SJCRH30 (cell line): ENCODE data around the gene MT1B. TPM values are rescaled to one million over a fixed set of nuclear protein-coding genes. Genes with fewer than 3 reads are reported as not detected.

Experiments used
- DNase-seq, 2 experiments: peaks; one replicate each; pipeline ENCODE4 v3.0.0-alpha.2; 2015 to 2020
- H3K27ac ChIP-seq: fragments of 250-450 bp; sonication (Bioruptor Pico); 2 replicates; pipeline ENCODE4 v1.5.1; 2020; ENCODE audit warnings: mild to moderate bottlenecking, moderate library complexity
- H3K27me3 ChIP-seq: fragments of 250-450 bp; sonication (Bioruptor Pico); 2 replicates; pipeline ENCODE4 v1.5.1; 2020; ENCODE audit warnings: mild to moderate bottlenecking, moderate library complexity
- H3K36me3 ChIP-seq: fragments of 250-450 bp; sonication (Bioruptor Pico); 2 replicates; pipeline ENCODE4 v1.5.1; 2020; ENCODE audit warnings: mild to moderate bottlenecking, moderate library complexity
- H3K4me1 ChIP-seq: fragments of 250-450 bp; sonication (Bioruptor Pico); 2 replicates; pipeline ENCODE4 v1.5.1; 2020; ENCODE audit warnings: mild to moderate bottlenecking, moderate library complexity
- H3K4me3 ChIP-seq: fragments of 250-450 bp; sonication (Bioruptor Pico); 2 replicates; pipeline ENCODE4 v1.5.1; 2020; ENCODE audit warnings: mild to moderate bottlenecking, moderate library complexity
- H3K9me3 ChIP-seq: fragments of 250-450 bp; sonication (Bioruptor Pico); replicated peaks from 2 replicates; pipeline ENCODE4 v1.5.1; 2020; ENCODE audit warnings: mild to moderate bottlenecking, moderate library complexity
- total RNA-seq: library from RNA; depleted of rRNA; stranded (reverse); fragments of >200 nt; shearing (Covaris generic); gene quantifications from 2 replicates; pipeline ENCODE4 v1.2.3, GENCODE V29; 2014; rRNA removed

The MT1B gene
- not detected in 2 replicates for total RNA-seq

DNA sequence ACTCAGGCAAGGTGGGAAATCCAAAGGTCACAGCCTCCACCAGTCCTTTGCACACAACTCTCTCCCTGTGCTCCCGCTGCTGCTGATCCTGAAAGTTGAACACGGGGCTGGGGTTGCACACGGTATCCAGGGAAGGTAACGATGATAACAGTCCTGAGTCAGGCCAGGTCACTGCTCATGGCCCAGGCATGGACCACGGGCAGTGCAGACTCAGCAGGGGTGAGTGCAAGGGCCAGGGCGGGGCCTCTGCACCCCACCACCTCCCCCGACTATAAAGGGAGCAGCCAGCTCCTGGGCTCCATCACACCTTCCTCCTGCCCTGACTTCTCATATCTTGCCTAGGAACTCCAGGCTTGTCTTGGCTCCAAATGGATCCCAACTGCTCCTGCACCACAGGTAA lies at the start of gene MT1B:
MT1B (plus strand) TSS at position 301 of the 400 bp plus-strand sequence; CDS start at position 369, 68 bp downstream.
- no peak within 1 kb of the TSS for H3K27ac ChIP-seq

GRCh38 chr16:56603589-56603988 lies 48.1 kb upstream of the MT1B start:
- no peaks in the 10 kb centered on the region for H3K36me3 ChIP-seq
- DNase-seq: peak in 1 of 2 experiments; percentile 52
- no peak overlapping the region for H3K27ac ChIP-seq
- no peaks in the 10 kb centered on the region; the same call in 1 of the 2 replicates for H3K27me3 ChIP-seq
- H3K9me3 ChIP-seq: no peaks in the 10 kb centered on the region
- H3K4me3 ChIP-seq: no peak overlapping the region
- H3K4me1 ChIP-seq: peaks cover 15% of the 10 kb centered on the region

More for the DNA sequence above, at the start of gene MT1B:
- Histone ChIP-seq H3K9me3 (no peaks in the 10 kb centered on the region), H3K4me3 (no peak within 1 kb of the TSS), H3K27me3 (peaks cover 46% of the 10 kb centered on the region), H3K4me1 (no peaks in the 10 kb centered on the region), H3K36me3 (no peaks in the 10 kb centered on the region; the same call in 1 of the 2 replicates)
- DNase-seq: no peak

- DNase-seq: no peak
- Histone ChIP-seq H3K27me3 (no peaks in the 10 kb centered on the region; the same call in 1 of the 2 replicates), H3K4me3 (no peak overlapping the region), H3K4me1 (peaks cover 16% of the 10 kb centered on the region), H3K36me3 (no peaks in the 10 kb centered on the region), H3K9me3 (no peaks in the 10 kb centered on the region), H3K27ac (no peak overlapping the region)
Measured at GRCh38 chr16:56604966-56605365, 46.7 kb upstream of the MT1B start.

GRCh38 chr16:56605475-56605874 lies 46.2 kb upstream of the MT1B start:
- H3K27ac ChIP-seq: no peak overlapping the region
- H3K4me1 ChIP-seq: peaks cover 21% of the 10 kb centered on the region
- H3K9me3 ChIP-seq: no peaks in the 10 kb centered on the region
- no peak for DNase-seq
- H3K27me3 ChIP-seq: no peaks in the 10 kb centered on the region; the same call in 1 of the 2 replicates
- no peak overlapping the region for H3K4me3 ChIP-seq
- no peaks in the 10 kb centered on the region for H3K36me3 ChIP-seq

- H3K36me3 ChIP-seq: no peaks in the 10 kb centered on the region
- no peak overlapping the region for H3K4me3 ChIP-seq
- no peak for DNase-seq
- no peaks in the 10 kb centered on the region; the same call in 1 of the 2 replicates for H3K27me3 ChIP-seq
- no peak overlapping the region for H3K27ac ChIP-seq
- H3K9me3 ChIP-seq: no peaks in the 10 kb centered on the region
- H3K4me1 ChIP-seq: peaks cover 27% of the 10 kb centered on the region
Measured at GRCh38 chr16:56606071-56606475, 45.6 kb upstream of the MT1B start.

- H3K4me1 ChIP-seq: peaks cover 32% of the 10 kb centered on the region
- peak overlapping the region; percentile 28 for H3K4me3 ChIP-seq
- H3K27me3 ChIP-seq: no peaks in the 10 kb centered on the region; the same call in 1 of the 2 replicates
- H3K9me3 ChIP-seq: no peaks in the 10 kb centered on the region
- peak overlapping the region; percentile 89 for H3K27ac ChIP-seq
- H3K36me3 ChIP-seq: no peaks in the 10 kb centered on the region
- DNase-seq: no peak
Measured at GRCh38 chr16:56606476-56607108, 45.1 kb upstream of the MT1B start.

- peak overlapping the region; percentile 89 for H3K27ac ChIP-seq
- DNase-seq: peak; percentile 74 to 79
- H3K4me3 ChIP-seq: peak overlapping the region; percentile 28
- no peaks in the 10 kb centered on the region for H3K36me3 ChIP-seq
- no peaks in the 10 kb centered on the region for H3K9me3 ChIP-seq
- H3K27me3 ChIP-seq: no peaks in the 10 kb centered on the region
- H3K4me1 ChIP-seq: peaks cover 34% of the 10 kb centered on the region
Measured at GRCh38 chr16:56607109-56607618, 44.5 kb upstream of the MT1B start.

DNA sequence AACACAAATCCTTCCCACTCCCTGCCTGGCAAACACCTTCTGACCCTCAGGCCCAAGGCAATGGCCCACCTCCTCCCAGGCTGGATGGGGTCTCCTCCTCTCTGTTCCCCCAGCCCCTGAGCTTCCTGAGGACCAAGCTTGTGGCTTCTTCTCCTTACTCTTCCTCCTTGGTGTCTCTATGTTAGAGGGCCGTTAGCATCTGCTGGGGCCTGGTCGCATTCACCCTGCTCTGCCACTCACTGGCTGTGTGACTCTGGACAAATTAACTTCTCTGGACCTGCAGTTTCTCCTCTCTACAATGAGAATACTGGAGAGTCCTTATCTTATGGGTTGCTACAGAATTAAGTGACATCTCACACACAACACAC lies 44.0 kb upstream of the MT1B start:
- Histone ChIP-seq H3K36me3 (no peaks in the 10 kb centered on the region), H3K9me3 (no peaks in the 10 kb centered on the region), H3K27me3 (no peaks in the 10 kb centered on the region), H3K4me3 (peak overlapping the region; percentile 67), H3K27ac (peak overlapping the region; percentile 89), H3K4me1 (peaks cover 34% of the 10 kb centered on the region)
- DNase-seq: no peak

DNA sequence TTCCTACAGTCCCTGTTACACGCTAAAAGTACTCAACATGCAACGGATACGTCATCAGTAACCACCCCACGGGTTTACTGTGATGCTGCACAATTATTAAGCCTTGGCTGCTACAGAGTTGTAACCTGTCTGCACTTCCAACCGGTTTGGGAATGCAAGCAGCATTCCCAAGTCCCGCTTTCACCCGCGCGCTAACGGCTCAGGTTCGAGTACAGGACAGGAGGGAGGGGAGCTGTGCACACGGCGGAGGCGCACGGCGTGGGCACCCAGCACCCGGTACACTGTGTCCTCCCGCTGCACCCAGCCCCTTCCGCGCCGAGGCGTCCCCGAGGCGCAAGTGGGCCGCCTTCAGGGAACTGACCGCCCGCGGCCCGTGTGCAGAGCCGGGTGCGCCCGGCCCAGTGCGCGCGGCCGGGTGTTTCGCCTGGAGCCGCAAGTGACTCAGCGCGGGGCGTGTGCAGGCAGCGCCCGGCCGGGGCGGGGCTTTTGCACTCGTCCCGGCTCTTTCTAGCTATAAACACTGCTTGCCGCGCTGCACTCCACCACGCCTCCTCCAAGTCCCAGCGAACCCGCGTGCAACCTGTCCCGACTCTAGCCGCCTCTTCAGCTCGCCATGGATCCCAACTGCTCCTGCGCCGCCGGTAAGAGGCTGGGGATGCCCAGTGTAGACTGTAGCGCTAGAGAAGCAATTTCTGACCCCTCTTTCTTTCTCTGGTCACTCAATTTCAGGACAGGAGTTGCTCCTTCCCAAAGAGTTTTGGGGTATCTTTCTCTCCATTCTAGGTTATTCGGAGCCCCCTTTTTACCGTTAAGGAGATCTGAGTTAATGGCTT lies 43.4 kb upstream of the MT1B start, which contains the start of gene MT2A:
MT2A (plus strand) TSS at position 542 of the 833 bp plus-strand sequence; CDS start at position 614, 72 bp downstream.
- H3K9me3 ChIP-seq: no peaks in the 10 kb centered on the region
- H3K4me1 ChIP-seq: peaks cover 34% of the 10 kb centered on the region
- H3K27me3 ChIP-seq: no peaks in the 10 kb centered on the region
- no peaks in the 10 kb centered on the region for H3K36me3 ChIP-seq
- peak; percentile 96 to 98 for DNase-seq
- peak within 1 kb of the TSS; percentile 89 for H3K27ac ChIP-seq
- peak within 1 kb of the TSS; percentile 67 for H3K4me3 ChIP-seq

DNA sequence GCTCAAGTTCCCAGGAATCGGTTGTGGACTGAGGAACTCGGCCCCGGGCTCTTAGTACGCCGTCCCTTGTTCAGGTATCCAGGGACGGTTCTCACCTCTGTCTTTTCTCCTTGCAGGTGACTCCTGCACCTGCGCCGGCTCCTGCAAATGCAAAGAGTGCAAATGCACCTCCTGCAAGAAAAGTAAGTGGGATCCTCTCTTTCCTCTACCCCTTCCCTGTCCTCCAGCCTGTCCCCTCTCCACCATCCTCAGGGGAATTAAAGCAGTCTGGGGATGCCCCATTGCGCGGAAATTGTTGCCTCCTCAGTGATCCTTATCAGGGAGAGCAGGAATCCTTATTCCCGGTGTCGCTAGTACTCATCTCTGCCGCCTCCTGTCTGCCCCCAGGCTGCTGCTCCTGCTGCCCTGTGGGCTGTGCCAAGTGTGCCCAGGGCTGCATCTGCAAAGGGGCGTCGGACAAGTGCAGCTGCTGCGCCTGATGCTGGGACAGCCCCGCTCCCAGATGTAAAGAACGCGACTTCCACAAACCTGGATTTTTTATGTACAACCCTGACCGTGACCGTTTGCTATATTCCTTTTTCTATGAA lies 42.7 kb upstream of the MT1B start:
- Histone ChIP-seq H3K4me3 (peak overlapping the region; percentile 67), H3K4me1 (peaks cover 34% of the 10 kb centered on the region), H3K27me3 (no peaks in the 10 kb centered on the region), H3K27ac (peak overlapping the region; percentile 89), H3K9me3 (no peaks in the 10 kb centered on the region), H3K36me3 (no peaks in the 10 kb centered on the region)
- DNase-seq: peak; percentile 37 to 51

GRCh38 chr16:56609463-56609921 lies 42.2 kb upstream of the MT1B start:
- Histone ChIP-seq H3K27me3 (no peaks in the 10 kb centered on the region), H3K9me3 (no peaks in the 10 kb centered on the region), H3K27ac (peak overlapping the region; percentile 89), H3K36me3 (no peaks in the 10 kb centered on the region), H3K4me1 (peaks cover 34% of the 10 kb centered on the region), H3K4me3 (peak overlapping the region; percentile 67)
- peak; percentile 81 to 88 for DNase-seq

GRCh38 chr16:56610017-56610608 lies 41.6 kb upstream of the MT1B start:
- peak overlapping the region; percentile 89 for H3K27ac ChIP-seq
- no peaks in the 10 kb centered on the region for H3K9me3 ChIP-seq
- H3K27me3 ChIP-seq: no peaks in the 10 kb centered on the region
- H3K4me3 ChIP-seq: peak overlapping the region; percentile 67
- H3K36me3 ChIP-seq: no peaks in the 10 kb centered on the region
- DNase-seq: peak; percentile 51 to 69
- peaks cover 34% of the 10 kb centered on the region for H3K4me1 ChIP-seq

GRCh38 chr16:56610609-56611111 lies 41.0 kb upstream of the MT1B start:
- H3K4me3 ChIP-seq: no peak overlapping the region

DNA sequence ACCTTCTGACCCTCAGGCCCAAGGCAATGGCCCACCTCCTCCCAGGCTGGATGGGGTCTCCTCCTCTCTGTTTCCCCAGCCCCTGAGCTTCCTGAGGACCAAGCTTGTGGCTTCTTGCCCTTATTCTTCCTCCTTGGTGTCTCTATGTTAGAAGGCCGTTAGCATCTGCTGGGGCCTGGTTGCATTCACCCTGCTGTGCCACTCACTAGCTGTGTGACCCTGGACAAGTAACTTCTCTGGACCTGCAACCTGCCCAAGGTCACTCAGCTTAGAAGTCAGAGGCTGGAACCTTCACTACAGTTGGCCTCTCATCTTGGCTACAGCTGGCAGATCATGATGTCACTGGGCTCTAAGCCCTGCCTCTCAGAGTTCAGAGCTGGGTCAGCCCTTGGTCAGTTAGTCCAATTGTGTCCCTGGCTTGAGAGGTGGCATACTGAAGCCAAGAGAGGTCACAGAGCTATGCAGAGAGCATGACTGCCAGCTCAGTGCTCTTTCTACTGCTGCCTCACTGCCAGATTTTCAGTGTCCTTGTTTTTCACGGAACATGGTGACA lies 40.3 kb upstream of the MT1B start:
- Histone ChIP-seq H3K36me3 (no peaks in the 10 kb centered on the region), H3K4me1 (peaks cover 34% of the 10 kb centered on the region), H3K27ac (no peak overlapping the region), H3K27me3 (no peaks in the 10 kb centered on the region), H3K9me3 (no peaks in the 10 kb centered on the region), H3K4me3 (no peak overlapping the region)
- peak in 1 of 2 experiments; percentile 47 for DNase-seq

More at GRCh38 chr16:56610609-56611111, 41.0 kb upstream of the MT1B start:
- H3K27me3 ChIP-seq: no peaks in the 10 kb centered on the region
- H3K27ac ChIP-seq: peak overlapping the region; percentile 89
- H3K9me3 ChIP-seq: no peaks in the 10 kb centered on the region
- peaks cover 34% of the 10 kb centered on the region for H3K4me1 ChIP-seq
- peak in 1 of 2 experiments; percentile 17 for DNase-seq
- no peaks in the 10 kb centered on the region for H3K36me3 ChIP-seq
